ENCODE measurements around the gene RBMS2.
"Not testable (repeated sequence)": the region's sequence is repeated elsewhere in the genome, so short reads cannot be mapped to it uniquely, and the experiment has no call there.

RBMS2 gene, protein sequence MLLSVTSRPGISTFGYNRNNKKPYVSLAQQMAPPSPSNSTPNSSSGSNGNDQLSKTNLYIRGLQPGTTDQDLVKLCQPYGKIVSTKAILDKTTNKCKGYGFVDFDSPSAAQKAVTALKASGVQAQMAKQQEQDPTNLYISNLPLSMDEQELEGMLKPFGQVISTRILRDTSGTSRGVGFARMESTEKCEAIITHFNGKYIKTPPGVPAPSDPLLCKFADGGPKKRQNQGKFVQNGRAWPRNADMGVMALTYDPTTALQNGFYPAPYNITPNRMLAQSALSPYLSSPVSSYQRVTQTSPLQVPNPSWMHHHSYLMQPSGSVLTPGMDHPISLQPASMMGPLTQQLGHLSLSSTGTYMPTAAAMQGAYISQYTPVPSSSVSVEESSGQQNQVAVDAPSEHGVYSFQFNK

DNA sequence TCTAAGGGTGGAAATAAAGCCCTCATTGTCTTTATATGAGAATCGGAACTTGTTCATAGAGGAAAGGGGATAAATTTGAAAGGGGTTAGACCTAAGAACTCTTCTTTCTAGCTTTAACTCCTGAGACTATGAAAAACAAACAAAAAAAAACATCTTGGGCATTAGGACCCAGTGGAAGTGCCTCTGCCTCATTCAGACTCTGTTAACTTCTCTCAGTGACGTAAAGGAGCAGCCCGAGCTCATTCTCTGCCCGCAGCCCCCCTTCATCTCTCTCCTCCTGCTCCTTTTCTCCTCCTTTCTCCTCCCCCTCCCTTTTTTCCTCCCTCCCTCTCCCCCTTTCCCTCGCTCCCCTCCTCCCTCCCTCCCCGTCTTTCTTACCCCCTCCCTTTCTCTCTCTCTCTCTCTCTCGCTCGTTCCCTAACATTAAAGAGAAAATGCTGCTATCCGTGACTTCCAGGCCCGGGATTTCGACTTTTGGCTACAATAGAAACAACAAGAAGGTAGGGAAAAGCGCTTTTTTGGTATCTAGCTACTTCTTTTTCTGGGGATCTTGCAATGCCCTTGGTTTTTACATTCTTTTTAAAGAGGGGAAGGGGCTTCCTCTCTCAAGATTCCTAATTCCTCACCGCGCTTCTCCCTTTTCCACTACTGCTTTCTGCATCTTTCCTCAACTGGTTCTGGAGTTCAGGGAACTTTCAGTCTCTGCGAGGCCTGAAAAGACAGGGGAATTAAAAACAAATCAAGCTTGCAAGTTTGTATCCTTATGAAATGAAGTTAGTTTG, at the start of gene RBMS2:
TSS of gene RBMS2 (plus strand) at position 231 of the 782 bp plus-strand sequence. CDS start at position 435, 204 bp downstream.
- DNase-seq (ENCODE audit: low read depth in 2 of 2), result peak in 1 of 2 donors; percentile 6

DNA sequence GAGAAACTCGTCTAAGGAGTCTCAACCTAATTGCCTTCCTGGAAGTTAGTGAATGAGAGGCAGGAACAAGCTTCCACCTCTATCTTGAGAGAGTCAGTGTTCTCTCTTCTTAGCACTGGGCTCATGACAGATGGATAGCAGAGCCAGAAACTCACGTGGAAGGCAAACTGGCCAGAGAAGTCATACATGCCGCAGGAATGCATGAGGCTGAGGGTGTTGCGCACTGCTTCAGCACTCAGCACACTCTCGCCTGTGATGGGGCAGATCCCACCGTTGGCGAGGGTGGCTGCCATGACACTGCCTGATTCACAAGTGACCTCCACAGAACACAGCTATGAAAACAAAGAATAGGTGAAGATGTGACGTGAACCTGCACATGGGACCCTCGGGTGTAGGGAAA, 47.2 kb upstream of the RBMS2 start:
- DNase-seq (ENCODE audit: low read depth in 2 of 2), result no peak

DNA sequence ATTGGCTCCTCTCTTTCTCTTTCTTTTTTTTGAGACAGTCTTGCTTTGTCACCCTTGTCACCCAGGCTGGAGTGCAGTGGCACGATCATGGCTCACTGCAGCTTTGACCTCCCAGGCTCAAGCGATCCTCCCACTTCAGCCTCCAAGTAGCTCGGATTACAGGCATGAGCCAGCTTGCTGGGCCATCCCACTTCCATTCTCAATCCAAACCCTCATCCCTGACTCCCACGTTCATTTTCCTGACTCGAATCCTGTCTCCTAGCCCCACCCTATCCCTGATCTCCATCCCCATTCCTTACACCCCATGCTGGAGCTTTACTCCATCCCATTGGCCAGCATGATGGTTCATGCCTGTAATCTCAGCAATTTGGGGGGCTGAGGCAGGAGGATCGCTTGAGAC, 45.5 kb upstream of the RBMS2 start:
- DNase-seq (ENCODE audit: low read depth in 2 of 2), result no peak

DNA sequence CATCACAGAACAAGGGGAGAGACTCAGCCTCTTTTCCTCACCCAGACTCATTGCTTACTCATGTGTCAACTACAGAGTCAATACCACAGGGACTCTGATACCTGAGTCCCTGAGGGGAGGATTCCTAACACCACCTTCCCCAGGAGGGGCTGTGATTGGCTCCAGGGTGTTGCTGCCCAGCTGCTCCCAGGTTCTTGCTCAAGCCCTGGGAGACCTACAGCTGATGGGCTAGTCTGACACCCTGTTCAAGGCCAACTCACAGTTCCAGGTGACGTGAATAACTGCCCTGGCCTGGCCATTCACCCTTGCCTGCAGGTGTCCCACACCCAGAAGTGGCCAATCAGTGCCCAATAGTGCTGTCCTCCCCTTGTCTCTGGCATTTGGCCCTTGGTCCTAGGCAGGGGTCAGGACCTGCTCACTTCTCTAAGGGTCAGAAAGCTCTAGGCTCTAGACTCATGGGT, 44.6 kb upstream of the RBMS2 start:
- DNase-seq (ENCODE audit: low read depth in 2 of 2), result no peak

GRCh38 chr12:56477521-56478225, 43.9 kb upstream of the RBMS2 start:
- DNase-seq (ENCODE audit: low read depth in 2 of 2), result no peak

- no peak for DNase-seq (ENCODE audit: low read depth in 2 of 2)
Observed at GRCh38 chr12:56479625-56480024, 42.0 kb upstream of the RBMS2 start.

GRCh38 chr12:56484566-56484965, 37.1 kb upstream of the RBMS2 start:
- DNase-seq (ENCODE audit: low read depth in 2 of 2), result no peak

GRCh38 chr12:56486694-56487093, 34.9 kb upstream of the RBMS2 start:
- DNase-seq (ENCODE audit: low read depth in 2 of 2), result no peak

DNA sequence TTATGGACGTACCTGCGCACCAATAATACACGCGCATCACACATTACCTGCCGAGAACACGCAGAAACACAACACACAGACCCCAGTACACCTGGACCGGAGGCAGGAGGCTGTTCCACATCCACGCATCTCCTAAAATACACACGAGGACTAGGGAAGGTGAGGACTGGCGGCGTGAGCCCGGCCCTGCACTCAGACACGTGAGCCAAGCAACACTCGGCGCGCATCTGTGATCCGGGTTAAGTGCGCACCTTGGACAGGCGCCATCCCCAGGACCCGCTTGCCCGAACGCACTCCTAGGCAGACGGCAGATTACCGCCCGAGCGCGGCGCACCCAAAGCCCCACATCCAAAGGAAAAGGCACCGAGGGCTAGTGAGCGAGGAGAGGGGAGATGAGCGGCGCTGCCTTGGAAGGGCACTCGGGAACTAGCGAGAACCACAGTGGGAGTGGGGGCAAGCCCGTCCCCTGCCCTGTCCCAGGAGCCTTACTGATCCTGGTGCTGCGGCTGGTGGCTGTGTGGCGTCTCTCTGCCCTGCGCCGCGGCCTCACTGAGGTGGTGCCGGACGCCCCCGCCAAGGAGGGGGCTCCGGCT, 34.1 kb upstream of the RBMS2 start:
- DNase-seq (ENCODE audit: low read depth in 2 of 2), result no peak

DNA sequence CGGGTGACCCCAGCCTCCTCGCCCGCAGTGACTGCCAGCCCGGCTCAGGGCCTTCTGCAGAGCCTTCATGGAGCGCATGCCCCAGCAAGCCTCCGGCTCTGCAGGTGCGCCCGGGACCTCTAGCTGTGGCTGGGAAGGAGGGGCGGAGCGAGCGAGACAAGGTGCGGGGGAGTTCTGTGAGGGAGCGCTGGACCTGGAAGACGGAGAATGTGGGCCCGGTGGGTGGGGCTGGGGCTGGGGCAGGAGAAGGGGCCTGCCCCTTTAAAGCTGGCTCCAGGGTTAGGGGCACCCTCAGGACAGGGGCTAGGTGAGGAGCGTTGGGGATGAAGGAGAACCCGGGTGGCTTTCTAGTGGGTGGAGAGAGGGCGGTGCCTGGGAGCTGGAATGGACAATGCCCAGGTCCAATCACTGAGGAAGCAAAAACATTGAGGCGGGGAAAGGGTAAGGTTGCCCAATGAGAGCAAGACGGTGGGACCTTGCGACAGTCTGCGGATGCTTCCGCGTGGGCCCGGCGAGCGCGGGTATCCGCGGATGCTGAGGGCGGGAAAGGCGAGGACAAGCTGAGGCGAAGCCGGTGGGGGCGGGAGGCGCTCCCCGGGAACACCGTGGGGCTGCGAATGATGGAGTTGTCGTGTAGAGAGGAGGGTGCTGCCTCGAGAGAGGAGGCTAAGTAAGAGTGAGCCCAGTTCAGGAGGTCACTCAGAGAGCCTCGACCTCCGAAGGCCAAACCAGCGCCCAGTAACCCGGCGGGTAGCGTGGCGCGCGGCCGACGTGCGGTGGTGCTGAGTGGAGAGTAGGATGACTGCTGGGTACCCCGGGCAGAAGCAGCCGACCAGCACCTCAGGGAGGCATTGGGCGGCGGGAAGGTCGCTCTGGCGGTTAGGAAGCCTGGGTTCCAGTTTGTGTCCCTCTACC, 33.3 kb upstream of the RBMS2 start, which contains the start of gene GLS2:
TSS of gene GLS2 (minus strand) at position 121 of the 915 bp plus-strand sequence. CDS start at position 78, 43 bp downstream.
- DNase-seq (ENCODE audit: low read depth in 2 of 2), result peak; percentile 43 to 64

GRCh38 chr12:56490360-56490759, 31.3 kb upstream of the RBMS2 start:
- no peak for DNase-seq (ENCODE audit: low read depth in 2 of 2)

- DNase-seq (ENCODE audit: low read depth in 2 of 2), result not testable (repeated sequence)
Observed at GRCh38 chr12:56493409-56494105, 28.1 kb upstream of the RBMS2 start.

GRCh38 chr12:56494106-56494415, 27.6 kb upstream of the RBMS2 start:
- not testable (repeated sequence) for DNase-seq (ENCODE audit: low read depth in 2 of 2)

DNA sequence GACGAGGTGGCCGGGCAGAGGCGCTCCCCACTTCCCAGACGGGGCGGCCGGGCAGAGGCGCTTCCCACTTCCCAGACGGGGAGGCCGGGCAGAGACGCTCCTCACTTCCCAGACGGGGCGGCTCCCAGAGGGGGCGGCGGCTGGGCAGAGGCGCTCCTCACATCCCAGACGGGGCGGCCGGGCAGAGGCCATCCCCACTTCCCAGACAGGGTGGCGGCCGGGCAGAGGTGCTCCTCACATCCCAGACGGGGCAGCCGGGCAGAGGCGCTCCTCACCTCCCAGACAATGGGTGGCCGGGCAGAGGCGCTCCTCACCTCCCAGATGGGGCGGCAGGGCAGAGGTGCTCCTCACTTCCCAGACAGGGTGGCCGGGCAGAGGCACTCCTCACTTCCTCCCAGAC, 27.1 kb upstream of the RBMS2 start:
- DNase-seq (ENCODE audit: low read depth in 2 of 2), result not testable (repeated sequence)

DNA sequence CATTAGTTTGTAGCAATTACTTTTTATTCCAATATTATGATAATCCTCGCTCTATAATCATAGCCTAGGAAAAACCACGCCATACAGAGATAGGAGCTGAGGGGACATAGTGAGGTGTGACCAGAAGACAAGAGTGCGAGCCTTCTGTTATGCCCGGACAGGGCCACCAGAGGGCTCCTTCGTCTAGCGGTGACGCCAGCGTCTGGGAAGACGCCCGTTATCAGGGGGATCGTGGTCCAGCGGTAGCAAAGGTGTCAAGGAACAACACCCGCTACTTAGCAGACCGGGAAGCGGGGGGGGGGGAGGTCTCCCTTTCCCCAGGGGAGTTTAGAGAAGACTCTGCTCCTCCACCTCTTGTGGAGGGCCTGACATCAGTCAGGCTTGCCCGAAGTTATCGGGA, 24.9 kb upstream of the RBMS2 start:
- DNase-seq (ENCODE audit: low read depth in 2 of 2), result peak; percentile 39

- not testable (repeated sequence) for DNase-seq (ENCODE audit: low read depth in 2 of 2)
Observed at GRCh38 chr12:56498126-56498902, 23.3 kb upstream of the RBMS2 start.

DNA sequence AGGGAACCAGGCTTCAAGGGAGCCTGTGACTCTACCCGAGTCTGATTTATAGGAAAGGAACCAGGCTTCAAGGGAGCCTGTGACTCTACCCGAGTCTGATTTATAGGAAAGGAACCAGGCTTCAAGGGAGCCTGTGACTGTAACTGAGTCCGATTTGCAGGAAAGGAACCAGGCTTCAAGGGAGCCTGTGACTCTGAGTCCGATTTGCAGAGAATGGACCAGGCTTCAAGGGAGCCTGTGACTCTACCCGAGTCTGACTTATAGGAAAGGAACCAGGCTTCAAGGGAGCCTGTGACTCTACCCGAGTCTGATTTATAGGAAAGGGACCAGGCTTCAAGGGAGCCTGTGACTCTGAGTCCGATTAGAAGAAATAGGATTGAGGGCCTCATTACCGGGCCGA, 22.2 kb upstream of the RBMS2 start:
- not testable (repeated sequence) for DNase-seq (ENCODE audit: low read depth in 2 of 2)

DNA sequence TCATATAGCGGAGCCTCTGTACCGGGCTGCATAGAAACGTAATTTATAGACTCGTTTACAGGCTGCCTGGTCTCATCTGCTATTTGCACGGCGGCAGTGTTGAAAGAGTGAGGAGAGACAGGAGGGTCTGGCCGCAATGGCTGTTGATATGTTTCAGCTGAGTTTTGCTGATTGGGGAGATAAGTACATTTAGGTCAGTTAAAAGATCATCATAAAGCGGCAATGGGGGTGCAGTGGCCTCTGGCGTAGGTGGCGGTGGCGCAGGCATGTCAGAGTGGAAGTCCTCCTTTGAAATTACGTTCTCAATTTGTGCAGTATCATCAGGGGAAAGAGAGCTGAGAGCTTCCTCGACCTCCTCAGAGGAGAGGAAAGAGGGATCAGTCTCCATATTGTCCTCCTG, 21.7 kb upstream of the RBMS2 start:
- DNase-seq (ENCODE audit: low read depth in 2 of 2), result not testable (repeated sequence)

DNA sequence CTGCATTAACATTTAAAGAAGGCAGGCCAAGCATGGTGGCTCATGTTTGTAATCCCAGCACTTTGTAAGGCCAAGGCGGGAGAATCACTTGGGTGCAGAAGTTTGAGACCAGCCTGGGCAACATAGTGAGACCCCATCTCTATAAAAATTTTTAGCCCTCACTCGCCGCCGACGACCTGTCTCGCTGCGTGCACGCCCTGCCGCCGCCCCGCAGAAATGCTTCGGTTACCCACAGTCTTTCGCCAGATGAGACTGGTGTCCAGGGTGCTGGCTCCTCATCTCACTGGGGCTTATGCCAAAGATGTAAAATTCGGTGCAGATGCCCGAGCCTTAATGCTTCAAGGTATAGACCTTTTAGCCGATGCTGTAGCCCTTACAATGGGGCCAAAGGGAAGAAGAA, 10.8 kb upstream of the RBMS2 start:
- no peak for DNase-seq (ENCODE audit: low read depth in 2 of 2)

All from stimulated activated CD8-positive, alpha-beta memory T cell treated with anti-CD3 and anti-CD28 coated beads, Interleukin-15, amount 100 ng/mL, for 48 hours (primary cell).